HG03095 (cell line): ENCODE results near the gene CHAF1A.

Source experiments
- ATAC-seq: cut with Tn5 transposase; IDR thresholded peaks from one replicate; pipeline ENCODE4 v1.9.1; 2021; ENCODE audit warnings: moderate library complexity; ENCODE audit not compliant: unreplicated experiment

The CHAF1A gene

GRCh38 chr19:4366666-4367335 lies 35.6 kb upstream of the CHAF1A start:
- no peak for ATAC-seq

GRCh38 chr19:4367336-4367723 lies 35.1 kb upstream of the CHAF1A start:
- ATAC-seq: no peak

- ATAC-seq: no peak
These were observed 34.7 kb upstream of the CHAF1A start for GRCh38 chr19:4367781-4368127.

DNA sequence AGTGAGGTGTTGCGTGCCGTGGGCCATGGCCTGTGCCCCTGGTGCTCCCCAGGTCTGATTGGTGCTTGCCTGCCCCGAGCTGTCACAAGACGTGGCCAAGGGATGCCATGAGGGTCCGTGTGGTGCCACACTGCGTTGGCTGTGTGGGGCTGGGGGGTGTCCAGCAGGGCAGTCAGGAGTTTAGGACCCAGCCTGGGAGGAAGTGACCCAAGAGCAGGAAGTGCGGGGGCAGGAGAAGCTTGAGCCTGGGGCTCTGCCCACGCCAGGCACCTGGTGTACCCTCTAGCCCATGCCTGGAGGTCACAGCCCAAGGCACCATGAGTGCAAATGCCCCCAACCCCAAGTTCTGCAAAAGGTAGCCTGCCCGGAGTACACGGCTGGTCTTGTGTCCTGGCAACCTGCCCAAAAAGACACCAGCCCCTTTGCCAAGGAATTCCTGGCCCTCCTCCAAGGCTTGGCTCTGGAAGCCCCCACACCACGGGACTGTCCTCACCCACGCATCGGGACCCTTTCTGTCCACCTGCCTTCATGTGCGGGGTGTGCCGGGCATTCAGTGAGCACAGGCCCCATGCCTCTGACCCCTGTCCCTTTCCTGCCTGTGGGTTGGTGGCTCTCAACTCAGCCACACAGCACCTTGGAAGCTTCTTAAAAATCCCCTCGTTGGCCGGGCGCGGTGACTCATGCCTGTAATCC lies 34.2 kb upstream of the CHAF1A start:
- ATAC-seq: no peak

DNA sequence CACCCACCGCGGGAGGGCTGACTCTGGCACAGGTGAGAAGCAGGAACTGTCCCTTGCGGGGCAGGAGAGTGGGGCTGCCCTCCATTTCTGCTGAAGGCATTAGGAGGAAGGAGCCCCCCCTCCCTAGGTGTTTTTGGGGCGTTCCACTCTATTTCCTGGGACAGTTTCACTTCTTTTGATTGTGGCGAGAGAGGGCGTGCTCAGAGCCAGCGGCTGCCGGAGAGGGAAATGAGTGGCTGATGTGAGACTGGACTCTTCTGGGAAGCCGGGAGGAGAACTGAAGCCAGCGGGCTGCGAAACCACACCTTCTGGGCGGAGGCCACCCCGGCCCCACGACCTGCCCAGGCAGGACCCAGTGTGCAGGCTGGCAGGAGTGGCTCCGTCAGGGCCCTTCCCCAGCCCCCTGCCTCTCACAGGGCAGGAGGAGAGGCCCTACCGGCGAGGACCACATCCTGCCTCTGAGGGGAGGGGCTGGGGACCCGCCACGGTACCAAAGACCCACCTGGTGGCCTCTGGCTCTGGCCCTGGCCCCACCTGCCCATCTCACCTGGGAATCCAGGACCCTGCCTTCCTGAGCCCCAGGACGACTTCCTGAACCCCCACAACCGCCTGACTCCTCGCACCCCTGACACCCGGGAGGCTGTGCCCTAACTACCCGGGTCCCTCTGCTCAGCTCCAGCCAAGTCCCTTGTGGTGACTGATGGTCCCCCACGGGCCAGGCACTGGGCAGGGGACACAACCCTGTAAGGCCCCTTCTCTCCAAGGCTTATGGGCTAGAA lies 33.1 kb upstream of the CHAF1A start:
- ATAC-seq: peak; percentile 50

GRCh38 chr19:4369888-4370260 lies 32.6 kb upstream of the CHAF1A start:
- ATAC-seq: no peak

DNA sequence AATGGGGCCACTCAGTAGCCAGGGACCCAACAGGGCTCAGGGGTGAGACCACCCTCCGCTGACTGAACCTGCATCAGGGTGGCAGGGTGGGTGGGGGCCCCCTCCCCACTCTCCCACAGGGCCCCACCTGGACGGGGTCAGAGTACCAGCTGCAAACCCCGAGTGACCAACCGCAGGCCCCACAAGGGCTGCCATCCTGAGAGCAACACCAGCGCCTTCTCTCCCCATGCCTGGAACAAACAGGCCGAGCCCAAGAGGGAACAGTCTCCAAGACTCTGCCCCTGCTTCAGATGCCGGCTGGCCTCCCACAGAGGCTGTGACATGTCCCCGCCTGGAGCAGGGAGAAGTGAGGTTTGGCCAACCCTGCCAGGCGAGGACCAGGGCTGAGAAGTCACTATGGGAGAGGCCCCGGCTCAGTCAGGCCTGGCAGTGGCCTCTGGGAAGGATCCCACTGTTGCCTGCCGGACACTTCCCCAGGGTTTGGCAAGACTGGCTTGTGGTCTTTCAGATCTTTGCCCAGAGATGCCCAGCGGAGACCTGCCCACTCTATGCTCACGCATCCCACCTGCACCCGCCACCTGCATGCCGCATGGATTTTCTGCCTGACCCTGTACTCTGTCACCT lies 31.9 kb upstream of the CHAF1A start:
- no peak for ATAC-seq

GRCh38 chr19:4371247-4372164 lies 30.9 kb upstream of the CHAF1A start:
- ATAC-seq: no peak

- ATAC-seq: no peak
These were observed 30.1 kb upstream of the CHAF1A start for GRCh38 chr19:4372165-4373012.

GRCh38 chr19:4373013-4373367 lies 29.4 kb upstream of the CHAF1A start:
- ATAC-seq: no peak

- ATAC-seq: no peak
These were observed 28.6 kb upstream of the CHAF1A start for GRCh38 chr19:4373601-4374497.

DNA sequence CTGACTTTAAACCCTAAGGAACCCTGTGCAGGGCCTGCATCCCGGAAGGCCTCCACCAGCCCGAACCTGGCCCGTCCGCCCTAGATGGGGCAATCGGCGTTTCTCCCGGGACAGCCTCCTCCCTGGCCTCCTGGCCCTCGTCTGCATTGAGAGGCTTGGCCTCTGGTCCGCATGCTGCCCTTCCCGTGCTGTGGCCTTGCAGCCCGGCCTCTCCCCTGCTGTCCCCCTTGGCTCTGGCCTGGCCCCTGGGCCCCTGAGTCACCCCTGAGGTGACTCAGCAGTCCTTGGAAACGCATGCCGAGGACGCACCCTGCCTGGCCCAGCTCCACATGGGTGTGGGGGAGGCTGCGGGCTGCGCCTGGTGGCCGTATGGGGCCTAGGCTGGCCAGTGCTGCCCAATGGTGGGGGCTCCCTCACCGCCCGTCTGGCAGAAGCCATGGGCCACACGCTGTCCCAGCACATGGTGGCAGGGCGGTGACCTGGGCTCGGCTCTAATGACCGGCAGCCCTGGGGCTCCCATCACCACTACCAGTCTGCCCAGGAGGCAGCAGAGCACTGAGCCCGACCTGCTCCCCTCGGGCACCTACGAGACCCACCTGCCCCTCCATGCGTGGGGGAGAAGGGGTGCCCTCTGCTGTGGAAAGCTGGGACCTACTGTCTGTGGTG lies 27.8 kb upstream of the CHAF1A start:
- no peak for ATAC-seq

GRCh38 chr19:4375164-4376027 lies 27.0 kb upstream of the CHAF1A start:
- no peak for ATAC-seq

DNA sequence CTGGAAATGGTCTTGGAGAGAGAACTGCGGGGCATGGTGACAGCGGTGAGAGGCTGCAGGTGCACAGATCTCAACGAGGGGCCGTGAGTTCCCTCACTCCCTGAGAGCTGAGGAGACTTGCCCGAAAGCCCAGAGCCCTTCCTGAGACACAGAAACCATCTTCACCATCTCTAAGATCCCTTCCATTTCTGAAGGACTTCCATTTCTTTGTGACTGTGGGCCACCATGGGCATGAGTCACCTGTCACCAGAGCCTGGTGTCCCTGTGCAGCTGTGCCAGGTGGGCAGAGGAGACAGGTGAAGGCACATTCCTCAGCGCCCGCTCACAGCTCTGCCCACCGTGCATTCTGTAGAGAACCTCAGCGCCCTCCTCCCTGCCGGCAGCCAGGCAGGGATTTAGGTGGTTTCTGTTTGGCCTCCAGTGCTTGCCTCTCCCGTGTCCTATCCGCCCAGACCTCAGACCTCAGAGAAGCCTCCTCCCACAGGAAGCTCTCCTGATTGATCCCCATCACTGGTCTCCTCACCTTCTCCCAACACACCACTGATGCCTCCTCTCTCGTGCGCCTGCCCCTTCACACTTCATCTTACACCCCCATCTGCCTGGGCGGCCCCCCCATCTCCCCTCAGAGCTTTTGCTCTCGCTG lies 26.3 kb upstream of the CHAF1A start:
- no peak for ATAC-seq

DNA sequence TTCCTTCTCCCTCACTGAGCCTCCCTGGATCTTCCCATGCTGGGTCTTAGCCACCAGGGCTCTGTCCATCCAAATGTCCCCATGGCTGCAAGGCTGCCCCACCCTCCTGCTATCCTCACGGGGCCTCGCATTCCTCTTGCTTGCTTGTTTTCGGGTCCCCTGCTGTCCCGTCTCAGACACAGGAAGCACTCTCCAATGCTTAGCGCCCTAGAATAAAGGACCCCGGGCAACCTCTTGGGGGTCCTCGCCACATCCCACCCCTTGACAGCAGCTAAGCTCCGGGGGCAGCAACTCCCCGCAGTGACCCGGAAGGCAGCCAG lies 25.8 kb upstream of the CHAF1A start:
- no peak for ATAC-seq

DNA sequence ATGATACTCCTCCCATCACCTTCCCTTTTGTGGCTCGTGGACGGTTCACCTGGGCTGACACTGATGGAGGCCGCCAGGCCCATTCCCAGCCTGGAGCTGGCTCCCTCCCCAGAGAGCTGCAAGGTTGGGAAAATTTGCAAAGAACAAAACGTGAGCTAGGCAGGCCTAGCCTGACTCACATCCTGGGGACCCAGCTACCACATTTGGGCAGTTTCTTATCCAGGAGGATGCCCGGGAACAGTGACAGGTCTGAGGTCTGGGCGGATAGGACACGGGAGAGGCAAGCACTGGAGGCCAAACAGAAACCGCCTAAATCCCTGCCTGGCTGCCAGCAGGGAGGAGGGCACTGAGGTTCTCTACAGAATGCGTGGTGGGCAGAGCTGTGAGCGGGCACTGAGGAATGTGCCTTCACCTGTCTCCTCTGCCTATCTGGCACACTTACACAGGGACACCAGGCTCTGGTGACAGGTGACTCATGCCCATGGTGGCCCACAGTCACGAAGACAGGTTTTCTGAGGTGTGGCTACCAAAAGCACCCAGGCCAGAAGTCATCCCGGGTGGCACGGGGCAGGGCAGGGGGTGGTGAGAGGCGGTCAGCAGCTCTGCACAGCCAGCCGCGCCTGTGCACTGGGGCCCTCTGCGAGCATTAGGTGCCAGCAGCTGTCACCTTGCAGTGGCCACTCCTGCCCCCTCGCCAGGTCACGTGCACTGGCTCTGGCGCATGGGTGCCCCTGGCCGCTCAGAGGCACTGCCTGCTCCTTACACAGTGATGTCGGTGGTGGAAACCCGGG lies 25.3 kb upstream of the CHAF1A start:
- no peak for ATAC-seq
